ENCODE measurements around the gene FAM222A. TPM values are rescaled to one million over a fixed set of nuclear protein-coding genes. Genes with fewer than 3 reads are reported as not detected.

FAM222A gene
- total RNA-seq, 4 donors from 2014 or later = 7.0 to 24.3 (median 13.5) TPM

GRCh38 chr12:109697877-109698468, 15.7 kb upstream of the FAM222A start:
- Histone ChIP-seq H3K4me3 (no peak overlapping the region), H3K9me3 (no peaks in the 10 kb centered on the region), H3K36me3 (no peaks in the 10 kb centered on the region), H3K27me3 (no peaks in the 10 kb centered on the region), H3K4me1 (peaks cover 13 to 15% of the 10 kb centered on the region in 2 donors), H3K27ac (no peak overlapping the region)
- TF ChIP-seq POLR2A (IDR thresholded peaks at IDR 0.05) = no peak
- TF ChIP-seq CTCF (IDR thresholded peaks at IDR 0.05 in 4 of 5, conservative IDR thresholded peaks at IDR 0.05 in 1 of 5) = no peak
- intact Hi-C loops (cut with DNase I; ENCODE audit: low total_unique reads) = no loop called here
- in situ Hi-C loops (cut with MboI; ENCODE audit: low sequenced_read_pairs in 4 of 4) = no loop called here
- ATAC-seq (peak; percentile 84 to 95), DNase-seq (peak; percentile 30 to 66)

- ATAC-seq (no peak), DNase-seq (no peak)
- H3K9me3 ChIP-seq = no peaks in the 10 kb centered on the region
- in situ Hi-C loops (cut with MboI; ENCODE audit: low sequenced_read_pairs in 4 of 4) (no loop called here), intact Hi-C loops (cut with DNase I; ENCODE audit: low total_unique reads) (no loop called here)
- no peak for TF ChIP-seq CTCF (IDR thresholded peaks at IDR 0.05 in 4 of 5, conservative IDR thresholded peaks at IDR 0.05 in 1 of 5)
- no peak for TF ChIP-seq POLR2A (IDR thresholded peaks at IDR 0.05)
- H3K36me3 ChIP-seq = no peaks in the 10 kb centered on the region
- no peak overlapping the region for H3K4me3 ChIP-seq
- no peaks in the 10 kb centered on the region for H3K27me3 ChIP-seq
- H3K4me1 ChIP-seq = peaks cover 13 to 15% of the 10 kb centered on the region in 2 donors
- no peak overlapping the region for H3K27ac ChIP-seq
These were observed 14.8 kb upstream of the FAM222A start for GRCh38 chr12:109698820-109699219.

GRCh38 chr12:109701064-109701463, 12.6 kb upstream of the FAM222A start:
- ATAC-seq (no peak), DNase-seq (no peak)
- in situ Hi-C loops (cut with MboI; ENCODE audit: low sequenced_read_pairs in 4 of 4) = no loop called here

GRCh38 chr12:109702111-109702841, 11.3 kb upstream of the FAM222A start:
- Histone ChIP-seq H3K36me3 (no peaks in the 10 kb centered on the region), H3K9me3 (no peaks in the 10 kb centered on the region), H3K27me3 (peaks cover 0 to 2% (median 0%) of the 10 kb centered on the region in 3 donors), H3K4me3 (no peak overlapping the region), H3K4me1 (peaks cover 0 to 6% of the 10 kb centered on the region in 2 donors), H3K27ac (no peak overlapping the region)
- TF ChIP-seq POLR2A (IDR thresholded peaks at IDR 0.05) (no peak), CTCF (IDR thresholded peaks at IDR 0.05 in 4 of 5, conservative IDR thresholded peaks at IDR 0.05 in 1 of 5) (no peak)
- intact Hi-C loops (cut with DNase I; ENCODE audit: low total_unique reads) (no loop called here), in situ Hi-C loops (cut with MboI; ENCODE audit: low sequenced_read_pairs in 4 of 4) (no loop called here)
- no peak for ATAC-seq
- DNase-seq = no peak

More at GRCh38 chr12:109701064-109701463, 12.6 kb upstream of the FAM222A start:
- intact Hi-C loops (cut with DNase I; ENCODE audit: low total_unique reads) = no loop called here
- Histone ChIP-seq H3K27me3 (no peaks in the 10 kb centered on the region), H3K4me1 (peaks cover 7 to 12% of the 10 kb centered on the region in 2 donors), H3K36me3 (no peaks in the 10 kb centered on the region), H3K4me3 (no peak overlapping the region), H3K9me3 (no peaks in the 10 kb centered on the region), H3K27ac (no peak overlapping the region)
- TF ChIP-seq CTCF (IDR thresholded peaks at IDR 0.05 in 4 of 5, conservative IDR thresholded peaks at IDR 0.05 in 1 of 5) (no peak), POLR2A (IDR thresholded peaks at IDR 0.05) (no peak)

Data from gastrocnemius medialis (tissue), 4 donors.